ENCODE measurements around the gene CFAP157.

CFAP157 gene

DNA sequence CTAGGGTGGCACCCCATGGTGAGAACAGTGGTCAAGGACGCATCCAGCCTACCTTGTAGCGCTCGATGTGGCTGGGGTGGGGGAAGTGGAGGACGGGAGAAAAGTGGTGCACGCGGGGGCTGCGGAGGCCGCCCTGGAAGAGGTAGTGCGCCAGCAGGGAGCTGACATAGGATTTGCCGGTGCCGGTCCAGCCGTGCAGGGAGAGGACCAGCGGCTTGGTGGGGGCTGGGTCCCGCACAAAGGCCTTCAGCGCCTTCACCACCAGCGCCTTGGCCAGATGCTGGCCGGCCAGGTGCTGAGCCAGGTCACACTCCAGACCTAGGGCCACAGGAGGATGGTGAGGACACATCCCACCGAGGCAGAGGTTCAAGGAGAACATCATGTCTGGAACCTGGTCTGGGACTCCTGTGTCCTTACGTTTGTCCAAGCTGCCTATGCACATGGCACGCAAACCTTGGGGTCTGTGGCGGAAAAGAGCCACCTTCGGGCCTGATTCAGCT is 27.5 kb downstream of the CFAP157 start:
- DNase-seq (ENCODE audit: low read depth): no peak
- TF ChIP-seq, protein P1, sequence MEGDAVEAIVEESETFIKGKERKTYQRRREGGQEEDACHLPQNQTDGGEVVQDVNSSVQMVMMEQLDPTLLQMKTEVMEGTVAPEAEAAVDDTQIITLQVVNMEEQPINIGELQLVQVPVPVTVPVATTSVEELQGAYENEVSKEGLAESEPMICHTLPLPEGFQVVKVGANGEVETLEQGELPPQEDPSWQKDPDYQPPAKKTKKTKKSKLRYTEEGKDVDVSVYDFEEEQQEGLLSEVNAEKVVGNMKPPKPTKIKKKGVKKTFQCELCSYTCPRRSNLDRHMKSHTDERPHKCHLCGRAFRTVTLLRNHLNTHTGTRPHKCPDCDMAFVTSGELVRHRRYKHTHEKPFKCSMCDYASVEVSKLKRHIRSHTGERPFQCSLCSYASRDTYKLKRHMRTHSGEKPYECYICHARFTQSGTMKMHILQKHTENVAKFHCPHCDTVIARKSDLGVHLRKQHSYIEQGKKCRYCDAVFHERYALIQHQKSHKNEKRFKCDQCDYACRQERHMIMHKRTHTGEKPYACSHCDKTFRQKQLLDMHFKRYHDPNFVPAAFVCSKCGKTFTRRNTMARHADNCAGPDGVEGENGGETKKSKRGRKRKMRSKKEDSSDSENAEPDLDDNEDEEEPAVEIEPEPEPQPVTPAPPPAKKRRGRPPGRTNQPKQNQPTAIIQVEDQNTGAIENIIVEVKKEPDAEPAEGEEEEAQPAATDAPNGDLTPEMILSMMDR (IDR thresholded peaks at IDR 0.05; ENCODE audit: low read depth, low read length, missing control alignments): no peak
- peak overlapping the region; percentile 77 for H3K4me3 ChIP-seq (ENCODE audit: low read depth, low read length)

DNA sequence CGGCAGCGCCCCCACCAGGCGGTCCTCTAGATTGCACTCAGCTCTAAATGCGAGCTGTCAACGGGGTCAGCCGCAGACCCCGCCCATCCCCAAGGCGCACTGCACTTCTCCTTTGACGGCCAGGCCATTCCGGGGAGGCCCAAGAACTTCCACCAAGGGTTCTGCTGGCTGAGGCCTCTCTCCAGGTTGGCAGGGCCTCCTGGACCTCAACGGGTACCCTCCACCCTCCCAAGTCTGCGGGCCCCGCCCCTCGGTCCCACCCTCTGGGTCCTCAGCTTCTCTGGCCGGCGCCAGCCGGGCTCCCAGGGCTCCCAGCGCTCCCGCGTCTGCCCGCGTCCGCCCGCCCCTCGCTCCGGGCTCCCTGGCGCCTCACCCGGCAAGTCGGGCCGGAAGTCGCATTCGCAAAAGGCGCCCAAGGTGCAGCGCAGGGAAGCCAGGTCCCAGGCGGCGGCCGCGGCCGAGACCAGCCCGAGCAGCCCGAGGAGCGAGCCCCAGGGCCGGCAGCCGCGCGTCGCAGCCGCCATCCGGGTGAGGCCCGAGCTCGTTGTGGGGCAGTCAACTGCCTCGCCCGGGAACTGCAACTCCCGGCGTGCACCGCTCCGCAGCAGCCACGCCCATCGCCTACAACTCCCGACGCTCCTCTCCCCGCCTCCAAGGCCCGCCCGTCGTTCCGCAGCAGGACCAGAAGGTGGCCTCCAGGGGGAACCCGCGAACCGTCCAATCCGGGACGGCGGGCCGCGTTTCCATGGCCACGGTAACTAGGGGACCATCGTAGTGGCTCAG is 28.1 kb downstream of the CFAP157 start, which contains the start of gene TOR2A:
Gene TOR2A, minus strand, starts transcription at position 548 of the 783 bp plus-strand sequence. Its CDS starts 24 bp downstream, at position 524.
- TF ChIP-seq, protein P1 (IDR thresholded peaks at IDR 0.05; ENCODE audit: low read depth, low read length, missing control alignments): peak; percentile 96
- peak within 1 kb of the TSS; percentile 77 for H3K4me3 ChIP-seq (ENCODE audit: low read depth, low read length)
- peak; percentile 86 for DNase-seq (ENCODE audit: low read depth)

DNA sequence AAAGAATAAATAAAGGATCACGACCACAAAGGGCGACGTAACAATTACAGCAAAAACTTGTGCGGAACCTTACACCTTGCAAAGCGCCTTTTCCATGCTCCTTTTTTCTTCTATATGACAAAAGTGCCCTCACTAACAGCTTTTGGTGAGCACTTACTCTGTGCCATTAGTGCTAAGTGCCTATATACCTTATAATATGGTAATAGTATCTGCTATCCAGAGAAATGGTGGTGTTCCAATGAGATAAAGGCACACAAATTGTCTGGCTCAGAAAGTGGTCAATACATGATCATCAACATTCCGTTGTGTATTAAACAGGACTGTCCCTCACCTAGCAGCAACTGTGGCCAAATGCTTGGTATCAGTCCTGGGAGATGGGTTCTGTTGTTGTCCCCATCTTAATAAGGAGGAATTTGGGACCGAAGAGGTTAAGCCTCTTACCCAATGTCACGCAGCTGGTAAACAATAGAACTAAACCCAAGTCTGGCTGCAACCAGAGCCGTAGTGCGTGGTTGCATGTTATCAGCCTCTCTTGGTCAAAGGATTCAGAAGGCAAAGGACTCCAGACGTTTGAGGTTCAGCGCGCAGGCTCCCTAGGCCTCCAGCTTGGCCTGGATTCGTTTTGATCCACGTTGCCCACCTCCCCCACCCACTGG is 28.9 kb downstream of the CFAP157 start:
- DNase-seq (ENCODE audit: low read depth): no peak
- TF ChIP-seq, protein P1 (IDR thresholded peaks at IDR 0.05; ENCODE audit: low read depth, low read length, missing control alignments): no peak

GRCh38 chr9:127738666-127739065 is 31.9 kb downstream of the CFAP157 start:
- H3K4me3 ChIP-seq (ENCODE audit: low read depth, low read length): no peak overlapping the region
- no peak for DNase-seq (ENCODE audit: low read depth)
- TF ChIP-seq, protein P1 (IDR thresholded peaks at IDR 0.05; ENCODE audit: low read depth, low read length, missing control alignments): no peak

More for the DNA sequence above, 28.9 kb downstream of the CFAP157 start:
- H3K4me3 ChIP-seq (ENCODE audit: low read depth, low read length): no peak overlapping the region

GRCh38 chr9:127739614-127740330 is 33.0 kb downstream of the CFAP157 start:
- no peak overlapping the region for H3K4me3 ChIP-seq (ENCODE audit: low read depth, low read length)
- TF ChIP-seq, protein P1 (IDR thresholded peaks at IDR 0.05; ENCODE audit: low read depth, low read length, missing control alignments): no peak
- no peak for DNase-seq (ENCODE audit: low read depth)

- TF ChIP-seq, protein P1 (IDR thresholded peaks at IDR 0.05; ENCODE audit: low read depth, low read length, missing control alignments): no peak
- H3K4me3 ChIP-seq (ENCODE audit: low read depth, low read length): no peak overlapping the region
- no peak for DNase-seq (ENCODE audit: low read depth)
Measured at GRCh38 chr9:127741831-127742434, 35.1 kb downstream of the CFAP157 start.
